Measurements from ENCODE around the gene SMCP. TPM values are rescaled to one million over a fixed set of nuclear protein-coding genes. Genes with fewer than 3 reads are reported as not detected.
A peak's percentile ranks its signal among the peaks of the same experiment; 100 is the strongest.

SMCP gene, protein sequence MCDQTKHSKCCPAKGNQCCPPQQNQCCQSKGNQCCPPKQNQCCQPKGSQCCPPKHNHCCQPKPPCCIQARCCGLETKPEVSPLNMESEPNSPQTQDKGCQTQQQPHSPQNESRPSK
- not detected for polyA plus RNA-seq (2013)

- Histone ChIP-seq H3K27me3 (replicated peaks in 2 of 5; ENCODE audit: control insufficient read depth in 4 of 5, insufficient read depth in 5 of 5, low read length in 4 of 5) (peaks cover 0 to 3% (median 0%) of the 10 kb centered on the region in 5 experiments), H3K4me3 (ENCODE audit: control insufficient read depth in 1 of 7, extremely low read depth in 1 of 7, insufficient read depth in 4 of 7, low read depth in 2 of 7, low read length in 6 of 7) (no peak within 1 kb of the TSS), H3K9me3 (ENCODE audit: control extremely low read depth in 1 of 5, control insufficient read depth in 4 of 5, insufficient read depth in 2 of 5, low read depth in 1 of 5, low read length in 4 of 5) (no peaks in the 10 kb centered on the region), H3K4me1 (ENCODE audit: control extremely low read depth in 1 of 4, control insufficient read depth in 4 of 4, insufficient read depth in 4 of 4, low read length in 3 of 4) (no peaks in the 10 kb centered on the region), H3K36me3 (ENCODE audit: control insufficient read depth in 4 of 4, insufficient read depth in 4 of 4, low read length in 3 of 4) (no peaks in the 10 kb centered on the region), H3K27ac (ENCODE audit: insufficient read depth in 1 of 2, low read depth in 1 of 2, low read length in 2 of 2, poor library complexity in 1 of 2, severe bottlenecking in 2 of 2) (no peak within 1 kb of the TSS)
- ChIA-PET CTCF (no interaction called here), POLR2A (no interaction called here)
- 33% methylated on average over 1 of the region's 1 CpG for WGBS (ENCODE audit: insufficient coverage)
- peak in 1 of 3 donors; percentile 1 for DNase-seq
Measured at GRCh38 chr1:152878042-152878441, at the start of gene SMCP. SMCP (plus strand) TSS chr1:152878322; CDS start chr1:152884423, 6,101 bp downstream.

GRCh38 chr1:152836870-152837269 is 41.3 kb upstream of the SMCP start:
- CTCF ChIA-PET = no interaction called here
- 73% methylated on average over 2 of the region's 2 CpGs for WGBS (ENCODE audit: insufficient coverage)
- POLR2A ChIA-PET = no interaction called here

GRCh38 chr1:152842556-152842955 is 35.6 kb upstream of the SMCP start, which contains the start of gene LCE6A:
LCE6A (plus strand) TSS chr1:152842856; CDS start chr1:152843521, 665 bp downstream.
- Histone ChIP-seq H3K27me3 (replicated peaks in 2 of 5; ENCODE audit: control insufficient read depth in 4 of 5, insufficient read depth in 5 of 5, low read length in 4 of 5) (peaks cover 0 to 11% (median 2%) of the 10 kb centered on the region in 5 experiments), H3K27ac (ENCODE audit: insufficient read depth in 1 of 2, low read depth in 1 of 2, low read length in 2 of 2, poor library complexity in 1 of 2, severe bottlenecking in 2 of 2) (no peak within 1 kb of the TSS), H3K36me3 (ENCODE audit: control insufficient read depth in 4 of 4, insufficient read depth in 4 of 4, low read length in 3 of 4) (no peaks in the 10 kb centered on the region), H3K4me1 (ENCODE audit: control extremely low read depth in 1 of 4, control insufficient read depth in 4 of 4, insufficient read depth in 4 of 4, low read length in 3 of 4) (no peaks in the 10 kb centered on the region), H3K4me3 (ENCODE audit: control insufficient read depth in 1 of 7, extremely low read depth in 1 of 7, insufficient read depth in 4 of 7, low read depth in 2 of 7, low read length in 6 of 7) (no peak within 1 kb of the TSS), H3K9me3 (ENCODE audit: control extremely low read depth in 1 of 5, control insufficient read depth in 4 of 5, insufficient read depth in 2 of 5, low read depth in 1 of 5, low read length in 4 of 5) (no peaks in the 10 kb centered on the region)
- CTCF ChIA-PET = no interaction called here
- POLR2A ChIA-PET = no interaction called here
- no peak for DNase-seq
- 95% methylated on average over 3 of the region's 3 CpGs for WGBS (ENCODE audit: insufficient coverage)

More at GRCh38 chr1:152836870-152837269, 41.3 kb upstream of the SMCP start:
- Histone ChIP-seq H3K36me3 (ENCODE audit: control insufficient read depth in 4 of 4, insufficient read depth in 4 of 4, low read length in 3 of 4) (no peaks in the 10 kb centered on the region), H3K4me1 (ENCODE audit: control extremely low read depth in 1 of 4, control insufficient read depth in 4 of 4, insufficient read depth in 4 of 4, low read length in 3 of 4) (no peaks in the 10 kb centered on the region), H3K9me3 (ENCODE audit: control extremely low read depth in 1 of 5, control insufficient read depth in 4 of 5, insufficient read depth in 2 of 5, low read depth in 1 of 5, low read length in 4 of 5) (no peaks in the 10 kb centered on the region), H3K27me3 (replicated peaks in 2 of 5; ENCODE audit: control insufficient read depth in 4 of 5, insufficient read depth in 5 of 5, low read length in 4 of 5) (peaks cover 0 to 3% (median 2%) of the 10 kb centered on the region in 5 experiments), H3K4me3 (ENCODE audit: control insufficient read depth in 1 of 7, extremely low read depth in 1 of 7, insufficient read depth in 4 of 7, low read depth in 2 of 7, low read length in 6 of 7) (no peak overlapping the region), H3K27ac (ENCODE audit: insufficient read depth in 1 of 2, low read depth in 1 of 2, low read length in 2 of 2, poor library complexity in 1 of 2, severe bottlenecking in 2 of 2) (no peak overlapping the region)
- DNase-seq = no peak

DNA sequence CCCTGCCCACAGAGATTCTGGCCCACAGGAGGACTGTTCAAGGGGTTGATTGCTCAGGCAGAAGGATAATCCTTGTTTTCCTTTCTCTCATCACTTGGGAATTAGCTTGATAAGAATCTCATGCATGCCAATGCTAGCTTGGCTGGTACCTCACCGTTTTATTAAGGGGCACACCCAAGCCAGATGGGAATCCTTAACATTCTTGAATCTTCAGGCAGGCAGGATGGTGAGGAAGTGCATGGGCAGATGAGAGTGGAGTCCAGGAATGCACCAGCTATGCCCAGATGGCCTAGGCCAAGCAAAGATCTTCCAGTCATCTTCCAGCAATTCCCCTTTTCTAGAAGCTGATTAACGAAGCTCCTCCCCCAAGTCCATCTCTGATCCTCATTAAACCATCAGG is 22.5 kb upstream of the SMCP start:
- H3K9me3 ChIP-seq (ENCODE audit: control extremely low read depth in 1 of 5, control insufficient read depth in 4 of 5, insufficient read depth in 2 of 5, low read depth in 1 of 5, low read length in 4 of 5) = no peaks in the 10 kb centered on the region
- ChIA-PET POLR2A (no interaction called here), CTCF (interaction anchor here (1.2 kb wide), 1 partner anchor 13 kb away, joined by 3 read pairs; no protein-coding TSS in a partner anchor)
- H3K27ac ChIP-seq (ENCODE audit: insufficient read depth in 1 of 2, low read depth in 1 of 2, low read length in 2 of 2, poor library complexity in 1 of 2, severe bottlenecking in 2 of 2) = no peak overlapping the region
- no peak for DNase-seq
- no peaks in the 10 kb centered on the region for H3K36me3 ChIP-seq (ENCODE audit: control insufficient read depth in 4 of 4, insufficient read depth in 4 of 4, low read length in 3 of 4)
- H3K27me3 ChIP-seq (replicated peaks in 2 of 5; ENCODE audit: control insufficient read depth in 4 of 5, insufficient read depth in 5 of 5, low read length in 4 of 5) = no peaks in the 10 kb centered on the region
- no peaks in the 10 kb centered on the region for H3K4me1 ChIP-seq (ENCODE audit: control extremely low read depth in 1 of 4, control insufficient read depth in 4 of 4, insufficient read depth in 4 of 4, low read length in 3 of 4)
- H3K4me3 ChIP-seq (ENCODE audit: control insufficient read depth in 1 of 7, extremely low read depth in 1 of 7, insufficient read depth in 4 of 7, low read depth in 2 of 7, low read length in 6 of 7) = no peak overlapping the region
- WGBS (ENCODE audit: insufficient coverage) = 68% methylated on average over 2 of the region's 2 CpGs

DNA sequence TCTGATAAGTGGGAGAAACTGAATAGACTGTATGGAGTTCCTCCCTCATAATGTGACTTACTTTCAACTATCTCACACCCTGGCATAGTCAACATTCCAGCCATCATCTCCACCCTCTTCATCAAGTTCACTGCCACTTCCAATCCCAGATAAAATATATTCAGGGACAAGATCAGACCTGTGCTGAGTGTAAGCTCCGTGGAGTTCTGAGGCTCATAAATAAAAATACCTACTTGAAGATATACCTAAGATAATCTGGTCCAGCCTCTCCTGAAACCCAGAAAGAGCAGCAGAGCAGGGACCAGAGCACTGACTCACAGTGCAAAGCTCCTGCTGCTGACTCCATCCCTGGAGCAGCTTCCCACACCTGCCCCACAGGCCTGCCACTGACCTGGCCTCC is 20.1 kb upstream of the SMCP start:
- no peak for DNase-seq
- ChIA-PET CTCF (no interaction called here), POLR2A (no interaction called here)
- Histone ChIP-seq H3K9me3 (ENCODE audit: control extremely low read depth in 1 of 5, control insufficient read depth in 4 of 5, insufficient read depth in 2 of 5, low read depth in 1 of 5, low read length in 4 of 5) (no peaks in the 10 kb centered on the region), H3K27ac (ENCODE audit: insufficient read depth in 1 of 2, low read depth in 1 of 2, low read length in 2 of 2, poor library complexity in 1 of 2, severe bottlenecking in 2 of 2) (no peak overlapping the region), H3K4me1 (ENCODE audit: control extremely low read depth in 1 of 4, control insufficient read depth in 4 of 4, insufficient read depth in 4 of 4, low read length in 3 of 4) (no peaks in the 10 kb centered on the region), H3K36me3 (ENCODE audit: control insufficient read depth in 4 of 4, insufficient read depth in 4 of 4, low read length in 3 of 4) (no peaks in the 10 kb centered on the region), H3K27me3 (replicated peaks in 2 of 5; ENCODE audit: control insufficient read depth in 4 of 5, insufficient read depth in 5 of 5, low read length in 4 of 5) (peaks cover 0 to 6% (median under 1%) of the 10 kb centered on the region in 5 experiments), H3K4me3 (ENCODE audit: control insufficient read depth in 1 of 7, extremely low read depth in 1 of 7, insufficient read depth in 4 of 7, low read depth in 2 of 7, low read length in 6 of 7) (no peak overlapping the region)
- no CpG with 5 or more reads among the region's 1 CpG for WGBS (ENCODE audit: insufficient coverage)

DNA sequence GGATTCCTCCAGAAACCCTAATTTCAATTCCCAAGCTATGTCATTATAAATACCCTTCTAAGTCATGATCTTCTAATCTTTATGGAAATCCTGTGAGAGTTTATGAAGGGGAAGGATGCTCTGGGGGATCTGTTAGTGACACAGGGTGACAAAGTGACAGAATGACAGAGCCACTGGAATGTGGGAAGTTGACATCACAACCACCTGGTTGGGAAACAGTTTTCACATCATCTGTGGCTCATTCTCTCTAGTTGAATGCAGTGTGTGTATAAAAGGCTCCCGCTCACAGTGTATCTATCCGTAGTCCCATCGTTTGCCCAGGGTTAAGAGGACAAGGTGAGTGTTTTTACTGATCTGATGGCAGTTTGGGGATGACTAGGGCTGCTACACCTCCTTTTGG is 18.4 kb upstream of the SMCP start, which contains the start of gene LCE7A:
Gene LCE7A (plus strand): TSS at position 301 of the 400 bp plus-strand sequence. CDS start 702 bp downstream, outside the sequence.
- WGBS (ENCODE audit: insufficient coverage) = 94% methylated on average over 3 of the region's 3 CpGs
- Histone ChIP-seq H3K27me3 (replicated peaks in 2 of 5; ENCODE audit: control insufficient read depth in 4 of 5, insufficient read depth in 5 of 5, low read length in 4 of 5) (peaks cover 0 to 10% (median 4%) of the 10 kb centered on the region in 5 experiments), H3K27ac (ENCODE audit: insufficient read depth in 1 of 2, low read depth in 1 of 2, low read length in 2 of 2, poor library complexity in 1 of 2, severe bottlenecking in 2 of 2) (no peak within 1 kb of the TSS), H3K36me3 (ENCODE audit: control insufficient read depth in 4 of 4, insufficient read depth in 4 of 4, low read length in 3 of 4) (no peaks in the 10 kb centered on the region), H3K9me3 (ENCODE audit: control extremely low read depth in 1 of 5, control insufficient read depth in 4 of 5, insufficient read depth in 2 of 5, low read depth in 1 of 5, low read length in 4 of 5) (no peaks in the 10 kb centered on the region), H3K4me3 (ENCODE audit: control insufficient read depth in 1 of 7, extremely low read depth in 1 of 7, insufficient read depth in 4 of 7, low read depth in 2 of 7, low read length in 6 of 7) (no peak within 1 kb of the TSS), H3K4me1 (ENCODE audit: control extremely low read depth in 1 of 4, control insufficient read depth in 4 of 4, insufficient read depth in 4 of 4, low read length in 3 of 4) (no peaks in the 10 kb centered on the region)
- POLR2A ChIA-PET = no interaction called here
- CTCF ChIA-PET = no interaction called here
- DNase-seq = no peak

DNA sequence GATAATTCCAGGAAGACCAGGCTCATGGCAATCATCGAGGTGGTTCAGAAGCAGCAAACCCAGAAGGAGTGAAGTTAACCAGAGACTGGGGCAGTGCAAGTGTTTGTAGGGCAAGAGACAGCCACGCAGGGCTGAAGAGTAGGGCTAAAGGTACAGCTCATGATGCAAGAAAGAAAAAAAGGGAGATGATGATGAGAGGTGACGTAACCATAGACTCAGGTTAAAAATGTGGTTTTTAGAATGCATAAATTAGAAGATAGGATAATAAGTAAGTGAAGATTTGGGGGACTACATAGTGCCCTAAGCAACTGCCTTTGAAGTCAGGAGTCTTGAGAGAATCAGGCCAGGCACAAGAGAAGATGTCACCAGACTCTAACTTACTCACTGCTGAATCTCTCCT is 18.0 kb upstream of the SMCP start:
- Histone ChIP-seq H3K36me3 (ENCODE audit: control insufficient read depth in 4 of 4, insufficient read depth in 4 of 4, low read length in 3 of 4) (no peaks in the 10 kb centered on the region), H3K27ac (ENCODE audit: insufficient read depth in 1 of 2, low read depth in 1 of 2, low read length in 2 of 2, poor library complexity in 1 of 2, severe bottlenecking in 2 of 2) (no peak overlapping the region), H3K4me1 (ENCODE audit: control extremely low read depth in 1 of 4, control insufficient read depth in 4 of 4, insufficient read depth in 4 of 4, low read length in 3 of 4) (no peaks in the 10 kb centered on the region), H3K4me3 (ENCODE audit: control insufficient read depth in 1 of 7, extremely low read depth in 1 of 7, insufficient read depth in 4 of 7, low read depth in 2 of 7, low read length in 6 of 7) (no peak overlapping the region), H3K9me3 (ENCODE audit: control extremely low read depth in 1 of 5, control insufficient read depth in 4 of 5, insufficient read depth in 2 of 5, low read depth in 1 of 5, low read length in 4 of 5) (no peaks in the 10 kb centered on the region), H3K27me3 (replicated peaks in 2 of 5; ENCODE audit: control insufficient read depth in 4 of 5, insufficient read depth in 5 of 5, low read length in 4 of 5) (peaks cover 0 to 12% (median 4%) of the 10 kb centered on the region in 5 experiments)
- POLR2A ChIA-PET = no interaction called here
- CTCF ChIA-PET = no interaction called here
- DNase-seq = no peak
- WGBS (ENCODE audit: insufficient coverage) = 92% methylated on average over 3 of the region's 3 CpGs
